H9 (cell line): ENCODE results near the gene PNPLA8. TPM values are rescaled to one million over a fixed set of nuclear protein-coding genes. Genes with fewer than 3 reads are reported as not detected.

Experiments
- DNase-seq: peaks from one replicate; pipeline ENCODE4 v3.0.0-alpha.2; 2017
- H2AFZ ChIP-seq: one replicate; pipeline ENCODE4 v1.6.1; 2013; ENCODE audit warnings: mild to moderate bottlenecking, low read length, control low read depth, moderate library complexity
- H2AK5ac ChIP-seq: 2 replicates; pipeline ENCODE4 v1.6.1; 2013; ENCODE audit warnings: low read length, control low read depth, mixed read lengths; ENCODE audit not compliant: insufficient read length
- H2BK120ac ChIP-seq: one replicate; pipeline ENCODE4 v1.6.1; 2013; ENCODE audit warnings: low read depth, mild to moderate bottlenecking, low read length, control low read depth, inconsistent platforms; ENCODE audit not compliant: poor library complexity, severe bottlenecking
- H2BK12ac ChIP-seq: 2 replicates; pipeline ENCODE4 v1.6.1; 2013; ENCODE audit warnings: low read length, control low read depth, mixed read lengths, low read depth; ENCODE audit not compliant: insufficient read length
- H2BK15ac ChIP-seq: 2 replicates; pipeline ENCODE4 v1.6.1; 2013; ENCODE audit warnings: low read depth, low read length, control low read depth
- H2BK20ac ChIP-seq: one replicate; pipeline ENCODE4 v1.6.1; 2013; ENCODE audit warnings: low read depth, mild to moderate bottlenecking, low read length, control low read depth, inconsistent platforms; ENCODE audit not compliant: poor library complexity, severe bottlenecking
- H2BK5ac ChIP-seq: 2 replicates; pipeline ENCODE4 v1.6.1; 2013; ENCODE audit warnings: low read length, control low read depth, mixed read lengths; ENCODE audit not compliant: insufficient read length
- H3K14ac ChIP-seq: 2 replicates; pipeline ENCODE4 v1.6.1; 2013; ENCODE audit warnings: low read length, control low read depth; ENCODE audit not compliant: insufficient read depth
- H3K18ac ChIP-seq: 2 replicates; pipeline ENCODE4 v1.6.1; 2013; ENCODE audit warnings: low read depth, mild to moderate bottlenecking, mixed read lengths, low read length, control low read depth; ENCODE audit not compliant: insufficient read length
- H3K23ac ChIP-seq: 2 replicates; pipeline ENCODE4 v1.6.1; 2013; ENCODE audit warnings: low read length, control low read depth, mixed read lengths, low read depth; ENCODE audit not compliant: insufficient read length
- H3K23me2 ChIP-seq: 2 replicates; pipeline ENCODE4 v1.6.1; 2013; ENCODE audit warnings: low read depth, mild to moderate bottlenecking, mixed read lengths, low read length, control low read depth; ENCODE audit not compliant: insufficient read length, poor library complexity, severe bottlenecking
- H3K27ac ChIP-seq: 2 replicates; pipeline ENCODE4 v1.5.1; 2013; ENCODE audit warnings: low read length, control low read depth, mixed read lengths, low read depth; ENCODE audit not compliant: insufficient read length
- H3K27me3 ChIP-seq: 2 replicates; pipeline ENCODE4 v1.6.1; 2013; ENCODE audit warnings: low read length, control low read depth, inconsistent platforms; ENCODE audit not compliant: insufficient read depth
- H3K4ac ChIP-seq: 2 replicates; pipeline ENCODE4 v1.6.1; 2013; ENCODE audit warnings: low read depth, mild to moderate bottlenecking, control low read depth, inconsistent platforms, low read length, moderate library complexity
- H3K4me1 ChIP-seq: 2 replicates; pipeline ENCODE4 v1.6.1; 2013; ENCODE audit warnings: low read length, control low read depth, inconsistent platforms; ENCODE audit not compliant: insufficient read depth
- H3K4me2 ChIP-seq: 2 replicates; pipeline ENCODE4 v1.6.1; 2013; ENCODE audit warnings: low read length, control low read depth, mixed read lengths; ENCODE audit not compliant: insufficient read length, insufficient read depth
- H3K56ac ChIP-seq: 2 replicates; pipeline ENCODE4 v1.6.1; 2013; ENCODE audit warnings: low read depth, mild to moderate bottlenecking, mixed read lengths, low read length, control low read depth; ENCODE audit not compliant: insufficient read length
- H3K79me1 ChIP-seq: 2 replicates; pipeline ENCODE4 v1.6.1; 2013; ENCODE audit warnings: low read depth, mild to moderate bottlenecking, moderate library complexity, low read length, control low read depth, inconsistent platforms; ENCODE audit not compliant: insufficient read depth, poor library complexity, severe bottlenecking
- H3K79me2 ChIP-seq: 2 replicates; pipeline ENCODE4 v1.6.1; 2013; ENCODE audit warnings: low read length, control low read depth, inconsistent platforms; ENCODE audit not compliant: insufficient read depth
- H3K9ac ChIP-seq: 2 replicates; pipeline ENCODE4 v1.6.1; 2013; ENCODE audit warnings: low read length, control low read depth, mixed read lengths; ENCODE audit not compliant: insufficient read length; ENCODE audit errors: extremely low read depth
- H3K9me3 ChIP-seq: one replicate; pipeline ENCODE4 v1.6.1; 2013; ENCODE audit warnings: low read depth, low read length, inconsistent platforms; ENCODE audit not compliant: control insufficient read depth
- H3T11ph ChIP-seq: one replicate; pipeline ENCODE4 v1.6.1; 2013; ENCODE audit warnings: mild to moderate bottlenecking, low read length, control low read depth, inconsistent platforms
- H4K20me1 ChIP-seq: one replicate; pipeline ENCODE4 v1.6.1; 2013; ENCODE audit not compliant: control insufficient read depth, insufficient read length, insufficient read depth
- H4K5ac ChIP-seq: 2 replicates; pipeline ENCODE4 v1.6.1; 2013; ENCODE audit warnings: low read depth, mild to moderate bottlenecking, mixed read lengths, low read length, control low read depth; ENCODE audit not compliant: insufficient read length
- H4K8ac ChIP-seq: replicated peaks from 2 replicates; pipeline ENCODE4 v1.6.1; 2013; ENCODE audit warnings: low read length, control low read depth, mixed read lengths, low read depth; ENCODE audit not compliant: insufficient read length
- H4K91ac ChIP-seq: 2 replicates; pipeline ENCODE4 v1.6.1; 2013; ENCODE audit warnings: low read depth, mild to moderate bottlenecking, moderate library complexity, mixed read lengths, low read length, control low read depth; ENCODE audit not compliant: insufficient read length
- H3K27ac Mint-ChIP-seq, 3 experiments: 2 replicates in 2 of 3; 3 replicates in 1 of 3; pipeline ENCODE4 v1.8.0; 2020 to 2021; ENCODE audit warnings: mixed read lengths in 3 of 3, mild to moderate bottlenecking in 1 of 3, moderate library complexity in 1 of 3
- H3K27me3 Mint-ChIP-seq: 2 replicates; pipeline ENCODE4 v1.8.0; 2021; ENCODE audit warnings: low read depth, mild to moderate bottlenecking, moderate library complexity, mixed read lengths
- H3K36me3 Mint-ChIP-seq, 3 experiments: 2 replicates in 2 of 3; 3 replicates in 1 of 3; pipeline ENCODE4 v1.8.0; 2020 to 2021; ENCODE audit warnings: low read depth in 3 of 3, mixed read lengths in 3 of 3; ENCODE audit not compliant: insufficient read depth in 1 of 3
- H3K4me1 Mint-ChIP-seq, 2 experiments: 2 replicates each; pipeline ENCODE4 v1.8.0; 2020; ENCODE audit warnings: mixed read lengths in 2 of 2
- H3K4me3 Mint-ChIP-seq, 2 experiments: 2 replicates in 1 of 2; 3 replicates in 1 of 2; pipeline ENCODE4 v1.8.0; 2020 to 2021; ENCODE audit warnings: mild to moderate bottlenecking in 2 of 2, mixed read lengths in 2 of 2, moderate library complexity in 1 of 2
- H3K9me3 Mint-ChIP-seq, 2 experiments: 2 replicates in 1 of 2; 3 replicates in 1 of 2; pipeline ENCODE4 v1.8.0; 2020; ENCODE audit warnings: mild to moderate bottlenecking in 2 of 2, mixed read lengths in 2 of 2, moderate library complexity in 1 of 2
- CTCF ChIP-seq: fragments of 200-600 bp; sonication (generic); conservative IDR thresholded peaks from 3 replicates; pipeline ENCODE4 v1.8.0; 2021; ENCODE audit warnings: antibody characterized with exemption, mild to moderate bottlenecking
- WGBS: extraction: QIAGEN DNeasy Blood & Tissue Kit; methylation state at CpG from one replicate; pipeline ENCODE4 v1.1.7; 2013; ENCODE audit warnings: missing lambda C conversion rate, low lambda C conversion rate, mixed read lengths; ENCODE audit not compliant: insufficient read length; ENCODE audit errors: extremely low coverage; 5-methylcytosine and 5-hydroxymethylcytosine counted together
- total RNA-seq: library from RNA; stranded (reverse); gene quantifications from 2 replicates; pipeline ENCODE4 v1.2.1, GENCODE V29; 2021

The PNPLA8 gene
- total RNA-seq, 1 experiment from 2014 or later: 11.7 TPM

- Histone ChIP-seq H3K4me2 (no peak overlapping the region), H2BK12ac (no peak overlapping the region), H3T11ph (no peak overlapping the region), H2AK5ac (no peak overlapping the region), H3K79me1 (no peaks in the 10 kb centered on the region), H3K18ac (no peak overlapping the region), H2BK20ac (no peak overlapping the region), H3K4me1 (no peaks in the 10 kb centered on the region), H3K14ac (no peak overlapping the region), H3K23me2 (no peaks in the 10 kb centered on the region), H3K79me2 (no peaks in the 10 kb centered on the region), H4K8ac (no peak overlapping the region), H2BK5ac (no peak overlapping the region), H2BK120ac (no peak overlapping the region), H3K27me3 (no peaks in the 10 kb centered on the region), H3K9ac (no peak overlapping the region), H4K5ac (no peak overlapping the region), H4K20me1 (no peaks in the 10 kb centered on the region), H3K4ac (no peak overlapping the region), H2AFZ (no peak overlapping the region), H3K23ac (no peak overlapping the region), H4K91ac (no peak overlapping the region), H3K27ac (no peak overlapping the region), H3K56ac (no peak overlapping the region), H3K9me3 (no peaks in the 10 kb centered on the region), H2BK15ac (no peak overlapping the region)
- H3K27me3 Mint-ChIP-seq: no peaks in the 10 kb centered on the region
- DNase-seq: no peak
- no peak overlapping the region for H3K4me3 Mint-ChIP-seq
- WGBS: no CpG with 5 or more reads among the region's 2 CpGs
- peaks cover 5 to 10% of the 10 kb centered on the region in 2 experiments; a peak in 3 of 4 replicates for H3K4me1 Mint-ChIP-seq
- H3K9me3 Mint-ChIP-seq: no peaks in the 10 kb centered on the region
- TF ChIP-seq CTCF: no peak
- H3K36me3 Mint-ChIP-seq: peaks cover 0 to 8% (median 5%) of the 10 kb centered on the region in 3 experiments; a peak in 2 of 7 replicates
- H3K27ac Mint-ChIP-seq: no peak overlapping the region
Measured at GRCh38 chr7:108479751-108480150, 46.2 kb downstream of the PNPLA8 start.
